Astrocyte (in vitro differentiated cells and primary cell): ENCODE results near the gene FLT1.

Experiments used
- EZH2 ChIP-seq: IDR thresholded peaks from 2 replicates; pipeline ENCODE4 v1.6.1; 2012; ENCODE audit warnings: mild to moderate bottlenecking, low read length, inconsistent platforms; ENCODE audit not compliant: insufficient read depth
- TF ChIP-seq, protein P1 (sequence below): IDR thresholded peaks from 2 replicates; pipeline ENCODE4 v1.5.1; 2011; ENCODE audit warnings: low read depth, mild to moderate bottlenecking, inconsistent platforms, low read length, moderate library complexity; ENCODE audit not compliant: insufficient read depth

DNA sequence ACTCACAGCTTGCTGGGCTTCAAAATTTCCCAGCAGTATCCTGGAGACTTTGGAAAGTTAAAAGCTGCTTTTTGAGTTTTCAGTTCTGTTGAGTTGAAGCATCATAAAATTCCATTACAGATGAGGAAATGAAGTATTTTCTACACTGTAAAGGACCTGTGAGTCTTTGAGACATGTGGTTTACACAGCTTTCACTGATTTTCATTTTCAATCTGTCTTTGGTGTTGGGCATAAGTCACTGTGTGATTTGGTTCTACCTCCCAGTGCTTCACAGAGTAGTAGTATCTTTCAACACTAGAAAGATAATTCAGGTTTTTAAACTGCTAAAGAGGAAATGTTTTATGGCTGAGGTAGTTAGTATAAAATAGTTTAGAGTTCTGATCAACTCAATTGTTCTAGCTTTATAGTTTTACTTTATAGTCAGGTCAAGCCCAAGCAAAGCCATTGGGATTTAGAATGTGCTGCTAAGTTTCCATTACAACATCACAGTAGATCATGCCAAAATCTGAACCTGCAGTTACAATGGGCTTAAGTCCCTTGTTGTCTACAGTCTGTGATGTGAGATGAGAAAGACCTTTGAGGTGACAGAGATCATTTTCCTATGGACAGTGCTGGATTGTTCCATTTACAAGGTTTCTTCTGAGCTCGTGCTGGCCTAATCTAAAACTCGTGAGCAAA is 161.6 kb downstream of the FLT1 start:
- TF ChIP-seq, protein P1, sequence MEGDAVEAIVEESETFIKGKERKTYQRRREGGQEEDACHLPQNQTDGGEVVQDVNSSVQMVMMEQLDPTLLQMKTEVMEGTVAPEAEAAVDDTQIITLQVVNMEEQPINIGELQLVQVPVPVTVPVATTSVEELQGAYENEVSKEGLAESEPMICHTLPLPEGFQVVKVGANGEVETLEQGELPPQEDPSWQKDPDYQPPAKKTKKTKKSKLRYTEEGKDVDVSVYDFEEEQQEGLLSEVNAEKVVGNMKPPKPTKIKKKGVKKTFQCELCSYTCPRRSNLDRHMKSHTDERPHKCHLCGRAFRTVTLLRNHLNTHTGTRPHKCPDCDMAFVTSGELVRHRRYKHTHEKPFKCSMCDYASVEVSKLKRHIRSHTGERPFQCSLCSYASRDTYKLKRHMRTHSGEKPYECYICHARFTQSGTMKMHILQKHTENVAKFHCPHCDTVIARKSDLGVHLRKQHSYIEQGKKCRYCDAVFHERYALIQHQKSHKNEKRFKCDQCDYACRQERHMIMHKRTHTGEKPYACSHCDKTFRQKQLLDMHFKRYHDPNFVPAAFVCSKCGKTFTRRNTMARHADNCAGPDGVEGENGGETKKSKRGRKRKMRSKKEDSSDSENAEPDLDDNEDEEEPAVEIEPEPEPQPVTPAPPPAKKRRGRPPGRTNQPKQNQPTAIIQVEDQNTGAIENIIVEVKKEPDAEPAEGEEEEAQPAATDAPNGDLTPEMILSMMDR, result no peak
- no peak for TF ChIP-seq EZH2
